K562 (cell line): ENCODE measurements around the gene MSX1. TPM values are rescaled to one million over a fixed set of nuclear protein-coding genes. Genes with fewer than 3 reads are reported as not detected.
A peak's percentile ranks its signal among the peaks of the same experiment; 100 is the strongest.

Experiments
- CREB1 ChIP-seq, 2 experiments: sonication (generic) in 1 of 2; formaldehyde crosslinking in 1 of 2; IDR thresholded peaks; 2 replicates each; pipeline versions ENCODE4 v1.6.1 to v1.8.0; 2012 to 2022; ENCODE audit warnings: inconsistent platforms in 1 of 2, mild to moderate bottlenecking in 1 of 2, missing genetic modification reagents in 1 of 2, moderate library complexity in 1 of 2
- CXXC5 ChIP-seq: fragments of 250-450 bp; sonication (Bioruptor Pico); IDR thresholded peaks from 2 replicates; pipeline ENCODE4 v1.8.0; 2022; ENCODE audit warnings: inconsistent platforms, mild to moderate bottlenecking, moderate library complexity
- E2F8 ChIP-seq: fragments of 450-650 bp; IDR thresholded peaks from 2 replicates; pipeline ENCODE4 v1.7.1; 2018; ENCODE audit warnings: mild to moderate bottlenecking, low read depth; ENCODE audit not compliant: partially characterized antibody
- GATAD2B ChIP-seq: fragments of 450-650 bp; IDR thresholded peaks from 2 replicates; pipeline ENCODE4 v1.6.1; 2017; ENCODE audit warnings: mild to moderate bottlenecking, borderline replicate concordance
- GMEB1 ChIP-seq: fragments of 250-450 bp; sonication (Bioruptor Pico); IDR thresholded peaks from 2 replicates; pipeline ENCODE4 v1.4.0; 2020; ENCODE audit warnings: mild to moderate bottlenecking
- HDAC3 ChIP-seq: fragments of 450-650 bp; IDR thresholded peaks from 2 replicates; pipeline ENCODE4 v1.6.1; 2018; ENCODE audit warnings: borderline replicate concordance, mild to moderate bottlenecking, moderate library complexity; ENCODE audit not compliant: partially characterized antibody
- HDAC6 ChIP-seq: IDR thresholded peaks from 2 replicates; pipeline ENCODE4 v1.6.1; 2012; ENCODE audit warnings: low read depth, mild to moderate bottlenecking, control low read depth, inconsistent platforms, low read length, moderate library complexity
- HLTF ChIP-seq: fragments of 450-650 bp; IDR thresholded peaks from 2 replicates; pipeline ENCODE4 v1.6.1; 2016
- IFI16 ChIP-seq: fragments of 250-450 bp; sonication (Bioruptor Pico); IDR thresholded peaks from 2 replicates; pipeline ENCODE4 v2.1.2; 2022; ENCODE audit warnings: mild to moderate bottlenecking, inconsistent platforms
- KDM5B ChIP-seq: fragments of 200-600 bp; sonication (generic); IDR thresholded peaks from 2 replicates; pipeline ENCODE4 v1.6.1; 2012; ENCODE audit warnings: low read depth, mild to moderate bottlenecking, moderate library complexity, low read length, control low read depth, inconsistent platforms; ENCODE audit not compliant: insufficient replicate concordance
- PHF8 ChIP-seq: fragments of 200-600 bp; sonication (generic); IDR thresholded peaks from 2 replicates; pipeline ENCODE4 v1.6.1; 2012; ENCODE audit warnings: mixed run types, mild to moderate bottlenecking, inconsistent platforms, low read length, moderate library complexity, borderline replicate concordance
- POLR2G ChIP-seq: fragments of 200-400 bp; formaldehyde crosslinking; IDR thresholded peaks from 2 replicates; pipeline ENCODE4 v1.6.1; 2017; ENCODE audit warnings: low read depth, mild to moderate bottlenecking, antibody characterized with exemption, low read length, moderate library complexity
- SMAD4 ChIP-seq: fragments of 250-450 bp; sonication (Bioruptor Pico); conservative IDR thresholded peaks from 2 replicates; pipeline ENCODE4 v1.8.0; 2021; ENCODE audit warnings: inconsistent platforms, mild to moderate bottlenecking, moderate library complexity
- polyA plus RNA-seq, 8 experiments: library from polyadenylated mRNA; depleted of rRNA in 4 of 8; stranded (reverse) in 5 of 8; unstranded in 3 of 8; fragments of >200 nt; fragmentation: Nextera tagmentation in 2 of 8; fragmentation: Illumina TruSeq in 1 of 8; extraction: Ambion mirVana in 2 of 8; extraction: Trizol in 1 of 8; gene quantifications; 2 replicates each; pipeline versions ENCODE4 v1.2.1 to v1.2.3, GENCODE V29; 2011 to 2014; ENCODE audit warnings: inconsistent platforms in 1 of 8, missing spikeins in 1 of 8
- total RNA-seq, 7 experiments: library from RNA; depleted of rRNA in 6 of 7; stranded (reverse); fragments of >200 nt in 6 of 7; fragmentation: Illumina TruSeq in 2 of 7; extraction: Trizol in 2 of 7; gene quantifications; 2 replicates each; pipeline versions ENCODE4 v1.2.1 to v1.2.3, GENCODE V29; 2011 to 2021; ENCODE audit warnings: low replicate concordance in 1 of 7

Gene MSX1
- total and polyA plus RNA-seq, 9 of the 15 experiments (the other 6 are each of a cell fraction or from before 2014, with no cell fraction given) = 1.3 to 6.3 (median 2.3) TPM

GRCh38 chr4:4859799-4860599, 534 bp downstream of the MSX1 start (continued):
- TF ChIP-seq E2F8 (no peak), GATAD2B (0 out of 2 replicates have a peak, but pooled peaks have one; percentile 9), CXXC5 (CRISPR knock-in tag) (0 out of 2 replicates have a peak, but pooled peaks have one; percentile 37), IFI16 (CRISPR knock-in tag) (no peak), SMAD4 (CRISPR knock-in tag) (peak; percentile 40; the same call in 1 of the 2 replicates), PHF8 (peak; percentile 30; the same call in 1 of the 2 replicates), HDAC6 (no peak), CREB1 (IDR thresholded peaks at IDR 0.05) (no peak), CREB1 (CRISPR knock-in tag; IDR thresholded peaks at IDR 0.05) (no peak), HDAC3 (no peak), POLR2G (peak; percentile 83), GMEB1 (peak; percentile 30; the same call in 1 of the 2 replicates), HLTF (no peak), KDM5B (peak; percentile 0)
